Hepatocyte (in vitro differentiated cells): ENCODE data around the gene ZFP36L1.

Experiments
- CTCF ChIP-seq: fragments of 200-600 bp; sonication (generic); IDR thresholded peaks from 2 replicates; pipeline ENCODE4 v1.5.1; 2016; ENCODE audit warnings: antibody characterized with exemption, mild to moderate bottlenecking; ENCODE audit not compliant: poor library complexity
- EZH2 ChIP-seq: fragments of 200-600 bp; sonication (generic); IDR thresholded peaks from 2 replicates; pipeline ENCODE4 v1.6.1; 2016; ENCODE audit warnings: antibody characterized with exemption, mild to moderate bottlenecking, borderline replicate concordance

- no peak for TF ChIP-seq EZH2
- TF ChIP-seq CTCF: peak; percentile 98
Measured at GRCh38 chr14:68816183-68816942, 23.5 kb upstream of the ZFP36L1 start.
